Measurements from ENCODE around the gene PIEZO2. TPM values are rescaled to one million over a fixed set of nuclear protein-coding genes. Genes with fewer than 3 reads are reported as not detected.
A peak's percentile ranks its signal among the peaks of the same experiment; 100 is the strongest.
"Not testable (repeated sequence)": the region's sequence is repeated elsewhere in the genome, so short reads cannot be mapped to it uniquely, and the experiment has no call there.

Gene PIEZO2
- polyA plus RNA-seq, 10 donors, result 22.1 to 56.5 (median 46.2) TPM

DNA sequence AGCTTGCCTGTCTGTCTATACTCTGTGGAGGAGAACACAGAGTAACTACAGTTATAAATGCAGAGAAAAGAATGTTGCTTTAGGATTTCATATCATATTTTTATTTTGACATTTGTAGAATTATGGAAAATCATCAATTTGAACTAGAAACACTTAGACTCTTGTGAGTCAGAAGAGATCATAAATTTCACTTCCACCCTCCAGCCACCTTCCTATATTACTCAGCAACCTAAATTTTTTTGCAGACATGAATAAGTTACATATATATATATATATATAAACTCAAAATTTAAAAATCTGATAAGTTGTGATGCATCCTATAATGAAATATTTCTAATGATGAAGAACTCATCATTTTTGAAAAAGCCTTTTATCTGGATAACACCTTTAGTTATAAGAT lies 172.3 kb downstream of the PIEZO2 start:
- no peak for DNase-seq

GRCh38 chr18:10973567-10974203 lies 175.7 kb downstream of the PIEZO2 start:
- DNase-seq, result no peak

- DNase-seq, result no peak
These were observed 177.7 kb downstream of the PIEZO2 start for GRCh38 chr18:10971717-10972116.

DNA sequence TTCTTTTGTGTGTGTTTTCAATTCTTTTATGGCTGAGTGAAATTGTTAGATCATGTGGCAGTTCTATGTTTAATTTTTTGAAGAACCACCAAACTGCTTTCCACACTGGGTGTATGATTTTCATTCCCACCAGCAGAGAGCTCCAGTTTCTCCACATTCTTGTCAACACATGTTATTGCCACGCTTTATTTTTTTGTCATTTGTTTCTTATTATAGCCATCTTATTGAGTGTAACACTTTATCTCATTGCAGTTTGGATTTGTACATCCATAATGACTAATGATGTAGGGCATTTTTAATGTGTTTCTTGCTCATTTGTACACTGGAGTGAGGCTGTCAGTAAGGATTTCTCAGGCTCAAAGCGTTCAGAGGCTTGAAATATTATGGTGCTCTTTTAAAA lies 184.2 kb downstream of the PIEZO2 start:
- peak; percentile 4 to 15 (median 13) for DNase-seq

- peak in 1 of 3 donors; percentile 66 for DNase-seq
These were observed 195.7 kb downstream of the PIEZO2 start for GRCh38 chr18:10953672-10954071.

DNA sequence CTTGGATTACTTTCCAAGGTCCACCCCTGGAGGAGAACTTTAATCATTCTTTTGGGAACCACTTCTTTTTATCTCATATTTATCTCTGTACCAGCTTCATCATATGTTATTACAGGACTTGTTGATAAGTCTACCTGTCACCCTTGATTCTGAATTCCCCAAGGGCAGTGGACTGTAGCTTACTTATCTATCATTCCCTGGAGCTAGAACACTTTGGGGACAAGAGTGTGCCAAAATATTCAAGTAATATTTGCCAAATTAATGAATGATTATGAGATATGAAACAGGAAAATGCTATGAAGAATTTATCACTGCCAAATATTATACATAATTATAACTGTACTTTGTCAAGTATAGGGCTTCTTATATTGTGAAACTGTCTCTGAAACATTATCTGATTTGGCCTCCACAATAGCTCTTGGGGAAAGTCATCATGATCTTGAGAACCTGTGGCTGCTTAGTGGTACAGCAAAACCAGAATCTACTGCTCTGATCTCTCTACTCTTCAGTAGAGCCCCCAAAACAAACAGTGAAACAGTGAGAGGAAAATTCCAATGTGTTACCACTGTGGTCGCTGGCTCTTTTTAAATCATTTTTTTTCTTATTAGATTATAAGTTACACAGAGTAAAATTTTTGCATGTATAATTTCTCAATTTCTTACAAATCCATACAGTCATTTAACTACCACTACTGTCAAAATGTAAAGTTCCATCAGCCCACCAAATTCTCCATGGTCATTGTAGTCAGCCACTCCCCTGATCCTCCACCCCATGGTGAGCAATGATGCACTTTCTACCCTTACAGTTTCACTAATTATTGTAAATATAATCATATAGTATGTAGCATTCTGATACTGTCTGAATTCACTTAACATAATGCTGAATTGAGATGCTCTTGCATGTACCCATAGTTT lies 197.5 kb downstream of the PIEZO2 start:
- DNase-seq, result no peak

DNA sequence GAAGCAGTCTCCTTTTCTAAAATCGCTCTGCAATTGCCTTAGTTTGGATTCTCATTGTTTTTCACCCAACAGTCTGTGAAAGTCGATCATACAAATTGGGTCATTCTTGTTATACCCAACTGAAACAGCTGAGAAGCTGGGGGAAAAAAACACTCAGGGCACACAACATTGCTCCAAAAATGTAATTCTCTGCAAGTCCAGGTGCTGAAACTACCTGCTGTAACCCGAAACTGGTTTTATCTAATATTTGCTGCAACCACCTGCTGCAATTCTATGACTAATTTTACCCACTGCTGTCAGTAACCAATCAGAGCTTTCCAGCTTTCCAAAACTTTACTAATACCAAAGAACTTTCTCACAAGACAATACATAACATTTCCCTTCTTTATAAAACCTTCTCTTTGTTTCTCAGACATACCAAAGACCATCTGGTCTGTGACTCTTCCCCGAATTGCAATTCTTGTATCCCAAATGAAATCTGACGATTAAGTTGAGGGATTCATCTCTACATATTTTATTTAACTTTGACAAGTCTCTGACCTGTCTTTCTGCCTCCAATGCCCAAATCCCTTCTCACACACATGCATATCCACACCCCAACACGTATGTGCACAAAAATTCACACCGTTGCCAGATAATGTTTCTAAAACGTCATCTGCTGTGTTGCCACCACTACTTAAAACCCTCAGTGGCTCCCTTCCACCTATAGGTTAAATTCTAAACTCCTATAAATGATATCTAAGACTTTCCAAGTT lies 198.3 kb downstream of the PIEZO2 start:
- DNase-seq, result no peak

DNA sequence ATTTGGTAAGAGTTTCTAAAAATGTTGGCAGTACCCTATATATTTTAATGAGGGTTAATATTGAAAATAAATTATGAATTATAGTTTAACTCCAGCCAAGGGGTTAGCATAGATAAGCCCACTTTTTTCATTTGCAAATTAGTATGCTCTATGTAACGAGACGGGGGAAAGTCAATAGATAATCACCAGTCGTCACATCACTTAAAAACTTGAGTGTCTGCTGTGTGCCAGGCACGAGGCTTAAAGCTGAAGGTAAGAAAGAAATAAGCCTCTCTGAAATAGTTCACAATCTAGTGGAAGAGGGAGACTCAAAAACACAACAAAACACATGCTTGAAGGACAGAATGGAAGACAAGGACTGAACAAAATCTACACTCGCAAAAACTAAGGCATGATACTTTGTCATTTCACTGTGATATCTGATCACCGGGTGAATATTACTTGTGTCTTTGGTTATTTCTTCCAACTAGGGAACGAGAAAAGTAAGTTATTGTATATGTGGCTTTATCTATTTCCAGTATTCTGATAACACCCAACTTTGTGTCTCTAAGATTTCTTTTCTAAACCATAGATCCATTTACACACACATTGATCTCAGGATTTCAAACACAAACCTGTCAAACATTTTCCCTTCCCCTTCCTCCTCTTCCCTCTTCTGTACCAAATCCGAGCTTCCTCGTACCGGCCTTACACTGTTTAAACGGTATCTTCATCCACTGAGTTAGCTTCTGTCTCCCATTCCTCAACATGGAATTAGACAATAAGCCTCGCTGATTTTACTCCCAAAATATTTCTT lies 199.1 kb downstream of the PIEZO2 start:
- DNase-seq, result no peak

- no peak for DNase-seq
These were observed 199.7 kb downstream of the PIEZO2 start for GRCh38 chr18:10949655-10950054.

DNA sequence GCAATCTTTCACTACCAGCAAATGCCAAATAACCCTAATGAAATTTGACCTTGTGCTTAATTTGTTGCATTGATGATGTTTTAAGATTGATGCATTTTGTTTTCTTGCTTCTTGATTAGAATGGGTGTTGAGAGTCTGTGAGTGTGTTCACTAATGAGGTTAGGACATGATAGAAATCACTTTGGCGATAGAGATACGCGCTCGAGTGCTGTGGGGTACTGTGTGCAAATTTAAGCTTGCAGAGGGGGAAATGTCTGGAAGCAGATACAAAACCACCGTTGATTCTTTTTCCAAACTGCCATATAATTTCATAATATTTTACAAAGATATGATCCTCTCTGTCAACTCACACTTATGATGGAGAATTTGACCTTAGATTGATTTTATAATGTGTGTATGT lies 200.9 kb downstream of the PIEZO2 start:
- no peak for DNase-seq

DNA sequence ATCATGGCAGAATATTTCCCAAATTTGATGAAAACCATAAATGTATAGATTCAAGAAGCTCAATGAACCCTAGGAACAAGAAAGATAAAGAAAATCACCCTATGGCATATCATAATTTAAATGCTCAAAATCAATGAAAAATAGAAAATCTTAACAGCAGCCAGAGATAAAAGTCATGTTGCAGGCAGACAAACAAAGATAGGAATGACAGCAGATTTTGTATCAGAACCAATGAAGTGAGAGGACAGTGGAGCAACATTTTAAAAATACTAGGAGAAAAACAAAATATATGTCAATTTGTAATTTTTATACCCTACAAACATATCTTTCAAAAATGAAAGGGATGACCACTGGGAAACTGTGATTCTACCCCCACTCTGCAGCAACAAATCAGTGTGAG lies 203.3 kb downstream of the PIEZO2 start:
- DNase-seq, result no peak

DNA sequence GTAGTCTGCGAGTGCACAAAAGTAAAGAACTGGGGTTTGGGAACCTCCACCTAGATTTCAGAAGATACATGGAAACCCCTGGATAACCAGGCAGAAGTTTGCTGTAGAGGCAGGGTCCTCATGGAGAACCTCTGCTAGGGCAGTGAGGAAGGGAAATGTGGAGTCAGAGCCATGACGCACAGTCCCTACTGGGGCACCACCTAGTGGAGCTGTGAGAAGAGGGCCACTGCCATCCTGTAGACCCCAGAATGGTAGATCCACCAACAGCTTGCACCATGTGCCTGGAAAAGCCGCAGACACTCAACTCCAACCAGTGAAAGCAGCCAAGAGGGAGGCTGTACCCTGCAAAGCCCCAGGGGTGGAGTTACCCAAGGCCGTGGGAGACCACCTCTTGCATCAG lies 206.4 kb downstream of the PIEZO2 start:
- DNase-seq, result no peak

DNA sequence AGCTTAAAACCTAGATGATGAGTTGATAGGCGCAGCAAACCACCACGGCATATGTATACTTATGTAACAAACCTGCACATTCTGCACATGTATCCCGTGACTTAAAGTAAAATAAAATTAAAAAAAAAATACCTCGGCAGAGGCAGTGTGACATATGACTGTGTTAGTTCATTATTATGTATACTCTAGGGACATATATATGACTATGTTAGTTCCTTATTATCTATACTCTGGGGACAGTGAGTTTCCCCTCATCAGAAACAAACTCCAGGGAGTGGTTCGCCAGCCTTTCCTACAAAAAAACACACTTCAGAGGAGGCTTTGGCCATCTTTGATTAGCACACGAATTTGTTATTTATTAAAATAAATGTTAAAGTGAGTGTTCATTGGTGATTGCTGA lies 209.5 kb downstream of the PIEZO2 start:
- no peak for DNase-seq

DNA sequence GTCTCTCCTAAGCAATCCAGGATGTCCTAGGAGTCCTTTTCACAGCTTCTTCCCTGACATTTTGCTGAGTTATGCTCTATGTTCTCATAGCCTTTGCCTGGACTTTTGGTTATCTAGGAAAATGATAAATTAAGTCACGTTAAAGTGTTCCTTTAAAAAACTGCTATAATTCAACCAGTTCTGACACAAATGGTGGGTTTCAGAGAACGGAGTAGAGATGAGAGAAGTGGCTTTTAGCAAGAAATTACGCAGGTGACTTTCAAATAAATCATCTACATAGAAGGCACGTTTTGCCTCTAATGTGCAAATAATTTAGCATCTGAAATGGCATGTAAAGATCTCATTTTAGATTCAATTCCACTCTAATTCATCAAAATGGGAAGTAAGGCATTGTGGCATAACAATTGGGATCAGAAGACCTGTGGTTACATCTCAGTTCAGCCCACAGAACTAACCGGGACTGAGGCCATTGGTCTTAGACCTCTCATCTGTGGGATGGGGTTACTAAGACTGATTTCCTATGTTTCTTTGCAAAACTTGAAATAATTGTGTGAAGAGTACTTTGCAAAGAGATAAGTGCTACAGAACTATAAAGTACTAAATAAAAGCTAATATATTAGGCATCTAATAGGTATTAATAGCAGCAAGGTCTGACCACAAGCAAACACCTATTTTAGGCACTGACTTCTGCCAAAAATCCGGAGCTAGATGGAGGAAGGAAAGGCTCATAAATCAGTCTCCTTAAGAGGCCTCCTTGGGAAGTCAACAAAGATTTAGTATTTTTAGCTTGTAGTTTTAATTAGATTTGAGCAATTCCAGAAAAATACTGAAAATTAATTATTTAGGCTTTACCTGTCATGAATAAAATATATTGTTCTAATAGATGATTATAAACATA lies 211.4 kb downstream of the PIEZO2 start:
- DNase-seq, result no peak

GRCh38 chr18:10936176-10937053 lies 213.0 kb downstream of the PIEZO2 start:
- peak; percentile 56 to 83 (median 66) for DNase-seq

GRCh38 chr18:10935588-10935987 lies 213.8 kb downstream of the PIEZO2 start:
- no peak for DNase-seq

DNA sequence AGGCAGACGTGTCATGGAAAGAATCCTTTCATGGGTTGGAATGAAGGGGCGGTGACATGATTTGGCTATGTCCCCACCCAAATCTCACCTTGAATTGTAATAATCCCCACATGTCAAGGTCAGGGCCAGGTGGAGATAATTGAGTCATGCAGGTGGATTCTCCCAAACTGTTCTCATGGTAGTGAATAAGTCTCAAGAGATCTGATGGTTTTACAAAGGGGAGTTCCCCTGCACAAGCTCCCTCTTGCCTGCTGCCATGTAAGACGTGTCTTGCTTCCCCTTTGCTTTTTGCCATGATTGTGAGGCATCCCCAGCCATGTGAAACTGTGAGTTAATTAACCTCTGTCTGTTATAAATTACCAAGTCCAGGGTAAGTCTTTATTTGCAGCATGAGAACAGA lies 215.7 kb downstream of the PIEZO2 start:
- not testable (repeated sequence) for DNase-seq

- DNase-seq, result no peak
These were observed 219.3 kb downstream of the PIEZO2 start for GRCh38 chr18:10930076-10930475.

DNA sequence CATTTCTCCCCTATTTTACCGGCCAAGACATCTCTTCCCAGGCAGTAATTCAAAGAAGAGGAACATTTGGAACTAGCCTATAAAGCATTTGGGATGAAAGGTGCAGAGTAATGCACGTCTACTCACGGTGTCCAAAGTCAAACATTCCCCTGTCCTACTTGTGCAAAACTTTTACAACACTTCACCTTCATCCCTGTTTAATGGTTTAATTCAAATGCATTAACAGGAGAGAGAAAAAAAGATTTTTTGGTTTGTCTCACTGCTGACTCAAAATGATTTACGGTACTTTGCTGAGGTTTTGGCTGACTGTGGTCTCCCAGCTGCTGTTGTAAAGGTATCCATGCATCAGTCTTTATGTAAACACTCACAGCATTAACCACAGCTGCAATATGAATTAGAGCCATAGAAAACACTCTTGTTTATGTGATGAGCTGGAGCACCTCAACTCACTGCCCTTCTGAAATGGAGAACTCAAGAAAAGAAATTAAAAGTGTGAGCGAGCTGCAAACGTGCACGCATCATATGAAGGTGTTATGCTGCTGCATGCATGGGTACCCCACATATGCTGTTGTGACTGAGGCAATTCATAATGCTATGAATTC lies 220.5 kb downstream of the PIEZO2 start:
- DNase-seq, result peak; percentile 79 to 93 (median 87)

Data from muscle of back (tissue), 11 donors.